ENCODE measurements around the gene VGLL3. TPM values are rescaled to one million over a fixed set of nuclear protein-coding genes. Genes with fewer than 3 reads are reported as not detected.

VGLL3 gene
- total and polyA plus RNA-seq, 9 donors, result 7.7 to 36.3 (median 20.4) TPM

- Histone ChIP-seq H3K27ac (no peak overlapping the region), H3K4me1 (ENCODE audit: insufficient read depth) (peaks cover 4% of the 10 kb centered on the region), H3K9me3 (no peaks in the 10 kb centered on the region), H3K36me3 (no peaks in the 10 kb centered on the region), H3K4me3 (no peak overlapping the region), H3K27me3 (no peaks in the 10 kb centered on the region)
- WGBS, 3 donors, result 87 to 92% (median 89%) methylated on average over 3 of the region's 3 CpGs
- no peak for DNase-seq
- TF ChIP-seq CTCF (IDR thresholded peaks at IDR 0.05), result no peak
- no peak for TF ChIP-seq POLR2A (IDR thresholded peaks at IDR 0.05)
- no peak for TF ChIP-seq EP300 (IDR thresholded peaks at IDR 0.05)
- intact Hi-C loops (cut with DNase I), result no loop called here
Observed at GRCh38 chr3:86973440-86973839, 17.5 kb downstream of the VGLL3 start.

GRCh38 chr3:86969500-86970189 lies 21.3 kb downstream of the VGLL3 start:
- H3K36me3 ChIP-seq, result no peaks in the 10 kb centered on the region
- no peaks in the 10 kb centered on the region for H3K9me3 ChIP-seq
- H3K4me1 ChIP-seq (ENCODE audit: insufficient read depth), result no peaks in the 10 kb centered on the region
- H3K4me3 ChIP-seq, result no peak overlapping the region
- H3K27ac ChIP-seq, result no peak overlapping the region
- intact Hi-C loops (cut with DNase I), result no loop called here
- WGBS, 3 donors, result 71 to 77% (median 72%) methylated on average over 6 of the region's 6 CpGs
- no peaks in the 10 kb centered on the region for H3K27me3 ChIP-seq
- peak in 2 of 5 donors; percentile 31 to 47 for DNase-seq
- TF ChIP-seq EP300 (IDR thresholded peaks at IDR 0.05) (no peak), CTCF (IDR thresholded peaks at IDR 0.05) (peak in 2 of 3 donors; percentile 15 to 22)

- H3K27me3 ChIP-seq, result no peaks in the 10 kb centered on the region
- H3K9me3 ChIP-seq, result no peaks in the 10 kb centered on the region
- no peak overlapping the region for H3K4me3 ChIP-seq
- DNase-seq, result no peak
- intact Hi-C loops (cut with DNase I), result no loop called here
- 93 to 95% (median 95%) methylated on average over 7 of the region's 7 CpGs for WGBS, 3 donors
- no peak overlapping the region for H3K27ac ChIP-seq
- H3K4me1 ChIP-seq (ENCODE audit: insufficient read depth), result no peaks in the 10 kb centered on the region
- H3K36me3 ChIP-seq, result no peaks in the 10 kb centered on the region
- TF ChIP-seq EP300 (IDR thresholded peaks at IDR 0.05), result no peak
- TF ChIP-seq POLR2A (IDR thresholded peaks at IDR 0.05), result no peak
- no peak for TF ChIP-seq CTCF (IDR thresholded peaks at IDR 0.05)
Observed at GRCh38 chr3:86968244-86968932, 22.6 kb downstream of the VGLL3 start.

- Histone ChIP-seq H3K27me3 (no peaks in the 10 kb centered on the region), H3K4me1 (ENCODE audit: insufficient read depth) (no peaks in the 10 kb centered on the region), H3K9me3 (no peaks in the 10 kb centered on the region), H3K36me3 (no peaks in the 10 kb centered on the region), H3K27ac (no peak overlapping the region), H3K4me3 (no peak overlapping the region)
- intact Hi-C loops (cut with DNase I), result no loop called here
- no peak for TF ChIP-seq POLR2A (IDR thresholded peaks at IDR 0.05)
- no peak for TF ChIP-seq CTCF (IDR thresholded peaks at IDR 0.05)
- no peak for TF ChIP-seq EP300 (IDR thresholded peaks at IDR 0.05)
- 95 to 99% (median 96%) methylated on average over 2 of the region's 2 CpGs for WGBS, 3 donors
- no peak for DNase-seq
Observed at GRCh38 chr3:86967062-86967461, 23.9 kb downstream of the VGLL3 start.
